ENCODE measurements around the gene ZC3H15.
"Not testable (repeated sequence)": the region's sequence is repeated elsewhere in the genome, so short reads cannot be mapped to it uniquely, and the experiment has no call there.

ZC3H15 gene

DNA sequence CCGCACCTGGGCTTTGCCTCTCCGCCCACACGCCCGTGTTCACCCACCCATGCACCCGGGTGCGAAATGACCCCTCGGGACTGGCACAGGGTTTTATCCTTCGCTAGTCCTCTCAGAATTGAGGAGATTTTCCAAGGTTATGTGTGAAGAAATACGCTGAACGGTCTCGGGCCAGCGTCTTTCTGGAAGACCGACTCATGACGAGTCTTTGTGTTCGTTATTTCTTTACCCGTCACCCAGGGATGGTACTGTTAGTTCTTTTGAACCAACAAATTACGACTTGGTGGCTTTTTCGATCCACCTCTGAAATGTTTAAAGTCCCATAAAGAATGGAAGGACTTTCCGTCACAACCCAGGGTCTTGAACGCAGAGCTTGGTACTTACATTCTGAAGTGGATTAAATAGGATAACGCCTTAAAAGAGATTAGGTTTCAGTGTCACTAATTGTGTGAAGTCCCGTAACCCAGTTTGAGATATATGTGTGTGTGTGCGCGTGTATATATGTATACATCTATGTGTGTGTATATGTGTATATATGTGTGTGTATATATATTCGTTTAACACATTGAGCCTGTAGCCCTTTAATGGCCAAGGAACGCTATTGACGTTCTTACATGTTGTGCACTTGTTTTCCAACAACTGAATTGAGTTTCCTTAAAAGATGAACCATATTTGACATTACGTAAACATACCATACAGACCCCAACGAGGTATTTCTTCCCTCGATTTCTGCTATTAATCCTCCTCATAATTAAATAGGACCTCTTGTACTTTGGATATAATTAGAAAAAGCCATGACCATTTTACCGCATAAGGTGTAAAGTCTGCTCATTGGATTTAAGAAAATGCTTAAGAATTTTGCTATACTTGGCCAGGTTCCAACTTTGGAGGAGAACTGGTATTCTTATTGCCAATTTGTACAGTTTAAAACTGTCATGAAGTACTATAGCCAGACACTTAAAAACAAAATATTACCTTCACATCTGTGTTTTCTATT lies 889 bp downstream of the ZC3H15 start:
- DNase-seq, result no peak

DNA sequence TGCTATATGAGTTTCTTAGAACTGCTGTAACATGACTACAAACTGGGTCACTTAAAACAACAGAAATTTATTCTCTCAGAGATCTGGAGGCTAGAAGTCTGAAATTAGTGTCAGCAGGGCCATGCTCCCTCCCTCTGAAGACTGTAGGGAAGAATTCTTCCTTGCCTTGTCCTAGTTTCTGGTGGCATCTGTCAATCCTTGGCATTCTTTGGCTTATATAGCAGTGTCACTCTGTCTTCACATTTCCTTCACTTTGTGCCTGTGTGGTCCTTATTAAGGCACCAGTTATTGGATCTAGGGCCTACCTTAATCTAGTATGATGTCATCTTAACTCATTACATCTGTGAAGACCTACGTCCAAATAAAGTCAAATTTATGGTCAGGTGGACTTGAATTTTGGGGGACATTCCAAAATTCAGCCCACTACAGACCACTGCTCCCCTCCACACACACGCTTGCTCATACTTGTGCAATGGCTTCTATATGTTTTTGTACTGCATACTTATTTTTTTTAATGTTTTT lies 7.6 kb downstream of the ZC3H15 start:
- no peak for DNase-seq

DNA sequence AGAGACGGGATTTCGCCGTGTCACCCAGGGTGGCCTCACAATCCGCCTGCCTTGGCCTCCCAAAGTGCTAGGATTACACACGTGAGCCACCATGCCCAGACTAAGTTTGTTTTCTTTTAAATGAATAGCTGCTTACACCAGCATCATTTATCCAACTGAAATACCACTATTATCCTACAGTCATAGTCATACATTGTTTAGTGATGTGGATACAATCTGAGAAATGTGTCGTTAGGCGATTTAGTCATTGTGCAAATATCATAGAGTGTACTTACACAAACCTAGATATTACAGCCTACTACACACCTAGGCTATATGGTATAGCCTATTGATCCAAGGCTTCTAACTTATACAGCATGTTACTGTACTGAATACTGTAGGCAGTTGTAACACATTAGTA lies 10.3 kb downstream of the ZC3H15 start:
- no peak for DNase-seq

DNA sequence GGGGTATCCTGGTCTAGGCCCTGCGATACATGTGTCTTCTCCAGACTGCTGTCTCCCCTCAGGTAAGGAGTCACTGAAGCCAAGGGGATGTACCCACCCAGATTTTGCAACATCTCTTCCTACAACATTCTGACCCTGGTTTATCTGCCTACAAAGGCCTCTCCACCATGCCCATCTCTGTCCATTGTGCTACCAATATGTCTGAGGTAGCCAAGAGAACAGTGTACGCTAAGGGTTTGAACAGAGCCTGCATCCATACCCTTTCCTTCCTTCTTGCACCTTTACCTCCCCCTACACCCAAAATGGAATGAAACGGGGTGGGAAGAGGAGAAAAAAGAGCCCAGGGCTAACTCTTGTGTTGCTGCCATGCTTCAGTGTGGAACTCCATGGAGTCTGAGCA lies 11.9 kb downstream of the ZC3H15 start:
- no peak for DNase-seq

GRCh38 chr2:186498834-186499233 lies 12.8 kb downstream of the ZC3H15 start:
- DNase-seq, result no peak

DNA sequence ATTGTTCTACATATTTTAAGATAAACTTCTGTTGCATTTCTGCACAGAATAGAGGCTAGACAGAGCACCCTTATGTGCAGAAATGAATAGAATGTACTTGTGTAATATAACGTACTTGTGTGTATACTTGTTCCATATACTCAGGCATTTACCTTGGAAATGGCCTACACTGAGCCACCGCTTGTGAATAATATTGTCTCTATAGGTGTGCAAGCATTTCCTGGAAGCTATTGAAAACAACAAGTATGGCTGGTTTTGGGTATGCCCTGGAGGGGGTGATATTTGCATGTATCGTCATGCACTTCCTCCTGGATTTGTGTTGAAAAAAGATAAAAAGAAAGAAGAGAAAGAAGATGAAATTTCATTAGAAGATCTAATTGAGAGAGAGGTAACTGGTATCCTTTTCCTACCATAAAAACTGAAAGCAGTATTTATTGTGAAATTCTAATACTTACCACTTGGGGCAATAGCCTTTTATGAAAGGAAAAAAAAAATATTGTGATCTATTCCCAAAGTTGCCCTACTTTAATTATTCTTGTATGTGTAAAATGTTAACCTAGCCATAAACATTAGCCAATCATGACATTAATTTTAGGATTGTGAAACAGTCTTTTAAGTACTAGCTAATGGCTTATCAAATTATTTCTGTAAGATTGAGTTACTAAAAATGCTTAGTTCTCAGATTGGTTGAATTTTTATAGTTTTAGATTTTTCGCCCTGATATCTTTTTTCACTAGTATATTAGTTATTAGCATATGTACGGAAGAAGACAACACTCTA lies 18.0 kb downstream of the ZC3H15 start:
- no peak for DNase-seq

- DNase-seq, result no peak
These were observed 22.2 kb downstream of the ZC3H15 start for GRCh38 chr2:186508263-186508662.

DNA sequence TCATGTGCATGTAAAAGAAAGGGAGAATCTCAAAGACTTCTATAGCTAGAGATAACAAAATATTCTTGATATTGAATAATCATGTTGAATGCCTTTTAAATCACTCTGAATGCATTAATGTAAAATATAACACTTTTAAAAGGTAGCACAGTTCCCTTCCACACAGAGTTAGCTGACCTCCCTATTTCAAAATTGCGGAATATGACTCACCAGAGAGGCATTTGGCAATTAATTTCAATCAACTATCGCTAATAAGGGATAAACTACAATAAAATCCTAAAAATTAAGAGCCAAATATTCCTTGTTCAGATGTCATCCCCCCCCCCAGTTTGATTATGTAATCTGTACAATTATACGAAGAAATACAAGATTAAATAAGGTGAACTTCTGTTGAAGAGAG lies 29.3 kb downstream of the ZC3H15 start:
- no peak for DNase-seq

GRCh38 chr2:186516396-186516795 lies 30.3 kb downstream of the ZC3H15 start:
- no peak for DNase-seq

DNA sequence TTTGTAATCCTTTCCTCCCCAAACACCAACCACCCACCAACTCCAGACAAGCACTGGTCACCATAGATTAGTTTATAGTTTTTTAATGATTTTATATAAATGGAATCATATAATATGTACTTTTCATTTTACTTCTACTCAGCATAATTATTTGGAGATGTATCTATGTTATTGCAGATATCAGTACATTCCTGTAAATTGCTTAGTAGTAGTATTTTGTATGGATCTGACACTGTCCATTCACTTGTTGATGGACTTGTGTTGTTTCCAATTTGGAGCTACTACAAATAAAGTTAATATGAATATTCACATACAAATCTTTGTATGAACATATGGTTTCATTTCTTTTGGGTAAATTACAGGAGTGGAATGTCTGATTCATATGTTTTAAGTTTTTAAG lies 31.0 kb downstream of the ZC3H15 start:
- DNase-seq, result no peak

DNA sequence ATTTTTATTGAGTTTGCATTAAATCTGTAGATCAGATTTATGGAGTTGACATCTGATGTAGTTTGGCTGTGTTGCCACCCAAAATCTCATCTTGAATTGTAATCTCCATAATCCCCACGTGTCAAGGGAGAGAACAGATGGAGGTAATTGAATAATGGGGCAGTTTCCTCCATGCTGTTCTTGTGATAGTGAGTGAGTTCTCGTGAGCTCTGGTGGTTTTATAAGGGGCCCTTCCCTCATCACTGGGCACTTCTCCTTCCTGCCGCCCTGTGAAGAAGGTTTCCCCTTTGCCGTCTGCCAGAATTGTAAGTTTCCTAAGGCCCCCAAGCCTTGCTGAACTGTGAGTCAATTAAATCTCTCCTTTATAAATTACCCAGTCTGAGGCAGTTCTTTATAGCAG lies 32.2 kb downstream of the ZC3H15 start:
- DNase-seq, result no peak

GRCh38 chr2:186518945-186519344 lies 32.9 kb downstream of the ZC3H15 start:
- DNase-seq, result no peak

DNA sequence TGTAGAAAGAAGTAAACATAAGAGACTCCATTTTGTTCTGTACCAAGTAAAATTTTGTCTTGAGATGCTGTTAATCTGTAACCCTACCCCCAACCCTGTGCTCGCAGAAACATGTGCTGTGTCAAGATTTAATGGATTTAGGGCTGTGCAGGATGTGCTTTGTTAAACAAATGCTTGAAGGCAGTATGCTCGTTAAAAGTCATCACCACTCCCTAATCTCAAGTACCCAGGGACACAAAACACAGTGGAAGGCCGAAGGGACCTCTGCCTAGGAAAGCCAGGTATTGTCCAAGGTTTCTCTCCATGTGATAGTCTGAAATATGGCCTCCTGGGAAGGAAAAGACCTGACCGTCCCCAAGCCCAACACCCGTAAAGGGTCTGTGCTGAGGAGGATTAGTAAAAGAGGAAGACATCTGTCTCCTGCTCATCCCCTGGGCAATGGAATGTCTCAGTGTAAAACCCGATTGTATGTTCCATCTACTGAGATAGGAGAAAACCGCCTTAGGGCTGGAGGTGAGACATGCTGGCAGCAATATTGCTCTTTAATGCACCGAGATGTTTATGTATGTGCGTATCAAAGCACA lies 35.6 kb downstream of the ZC3H15 start:
- DNase-seq, result not testable (repeated sequence)

- no peak for DNase-seq
These were observed 36.4 kb downstream of the ZC3H15 start for GRCh38 chr2:186522450-186522849.

GRCh38 chr2:186523791-186524190 lies 37.7 kb downstream of the ZC3H15 start:
- no peak for DNase-seq

DNA sequence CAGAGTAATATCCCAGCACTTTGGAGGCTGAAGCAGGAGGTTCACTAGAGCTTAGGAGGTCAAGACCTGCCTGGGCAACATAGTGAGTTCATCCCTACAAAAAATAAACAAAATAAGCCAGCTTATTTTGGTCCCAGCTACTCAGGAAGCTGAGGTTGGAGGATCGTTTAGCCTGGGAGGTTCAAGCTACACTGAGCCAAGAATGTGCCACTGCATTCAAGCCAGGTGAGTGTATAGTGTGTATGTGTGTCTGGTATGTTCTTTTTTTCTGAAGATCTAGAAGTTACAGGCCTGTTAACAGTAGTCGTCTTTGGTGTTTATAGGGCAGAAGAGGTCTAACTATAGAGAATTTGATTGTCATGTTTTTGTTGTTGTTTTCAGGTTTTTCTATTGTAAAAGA lies 40.2 kb downstream of the ZC3H15 start:
- DNase-seq, result no peak

GRCh38 chr2:186530314-186530713 lies 44.3 kb downstream of the ZC3H15 start:
- DNase-seq, result no peak

GRCh38 chr2:186531257-186531775 lies 45.3 kb downstream of the ZC3H15 start:
- DNase-seq, result no peak

- DNase-seq, result no peak
These were observed 46.8 kb downstream of the ZC3H15 start for GRCh38 chr2:186532891-186533290.

DNA sequence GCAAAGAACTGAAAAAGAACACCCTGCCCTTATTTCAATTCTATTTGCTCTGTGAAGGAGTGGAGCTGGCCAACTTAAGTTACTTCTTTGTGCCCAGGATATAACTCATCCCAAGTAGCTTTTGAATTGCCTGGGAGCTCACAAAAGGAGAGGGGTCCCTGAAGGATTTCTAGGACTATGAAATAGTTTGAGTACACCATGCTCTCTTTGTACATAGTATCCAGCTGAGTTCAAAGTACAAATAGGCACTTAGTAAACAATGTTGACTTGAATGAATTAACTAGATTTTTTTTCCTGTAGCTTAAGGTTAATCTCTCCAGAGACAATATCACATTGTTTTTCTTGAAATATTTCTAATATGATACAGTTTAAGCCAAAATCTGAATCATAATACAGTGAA lies 47.7 kb downstream of the ZC3H15 start:
- DNase-seq, result no peak

DNA sequence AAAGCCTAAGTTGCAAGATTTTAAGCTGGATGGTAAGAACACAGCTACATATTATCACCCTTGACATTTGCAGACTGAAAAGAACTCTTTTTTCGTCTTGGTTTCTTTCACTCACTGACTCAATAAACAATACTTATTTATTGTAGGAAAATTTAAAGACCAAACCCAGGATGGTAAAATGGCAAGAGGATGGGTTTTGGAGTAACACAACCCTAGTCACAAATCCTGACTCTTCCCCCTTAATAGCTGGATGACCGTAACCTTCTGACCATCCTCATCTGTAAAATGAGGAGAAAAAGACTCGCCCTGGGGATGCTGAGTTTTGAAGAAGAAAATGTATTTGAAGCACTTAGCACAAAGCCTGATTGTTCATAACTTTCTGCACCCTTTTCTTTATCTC lies 48.3 kb downstream of the ZC3H15 start:
- no peak for DNase-seq

- no peak for DNase-seq
These were observed 49.8 kb downstream of the ZC3H15 start for GRCh38 chr2:186535861-186536260.

DNA sequence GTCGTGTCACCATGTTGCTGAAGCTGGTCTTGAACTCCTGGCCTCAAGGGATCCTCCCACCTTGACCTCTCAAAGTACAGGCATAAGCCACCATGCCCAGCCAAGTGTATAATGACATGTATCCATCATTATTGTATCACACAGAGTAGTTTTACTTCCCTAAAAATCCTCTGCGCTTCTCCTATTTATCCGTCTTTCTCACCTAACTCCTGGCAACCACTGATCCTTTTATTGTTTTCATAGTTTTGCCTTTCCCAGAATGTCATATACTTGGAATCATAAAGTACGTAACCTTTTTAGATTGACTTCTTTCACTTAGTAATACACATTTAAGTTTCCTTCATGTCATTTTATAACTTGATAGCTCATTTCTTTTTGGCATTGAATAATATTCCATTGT lies 51.0 kb downstream of the ZC3H15 start:
- DNase-seq, result no peak
